Naive B cell (primary cell): ENCODE data around the gene VILL. TPM values are rescaled to one million over a fixed set of nuclear protein-coding genes. Genes with fewer than 3 reads are reported as not detected.

Experiments used
- ATAC-seq, 2 donors: fragments of 150-1000 bp; cut with Tn5 transposase; 2 replicates each; pipeline ENCODE4 v1.10.0; 2021; ENCODE audit warnings: low read depth in 2 of 2, mild to moderate bottlenecking in 2 of 2, moderate library complexity in 2 of 2
- DNase-seq: peaks from one replicate; pipeline ENCODE4 v3.0.0; 2022
- H3K27ac Mint-ChIP-seq, 6 donors: one replicate each; pipeline ENCODE4 v1.8.0; 2020 to 2022; ENCODE audit warnings: mild to moderate bottlenecking in 6 of 6, mixed read lengths in 6 of 6, moderate library complexity in 5 of 6, inconsistent platforms in 2 of 6
- H3K27me3 Mint-ChIP-seq, 3 donors: one replicate each; pipeline ENCODE4 v1.8.0; 2021 to 2022; ENCODE audit warnings: mixed read lengths in 3 of 3, mild to moderate bottlenecking in 1 of 3
- H3K36me3 Mint-ChIP-seq, 2 donors: one replicate each; pipeline ENCODE4 v1.8.0; 2020 to 2022; ENCODE audit warnings: mixed read lengths in 2 of 2, inconsistent platforms in 1 of 2, mild to moderate bottlenecking in 1 of 2
- H3K4me1 Mint-ChIP-seq, 3 donors: one replicate each; pipeline ENCODE4 v1.8.0; 2020 to 2022; ENCODE audit warnings: mixed read lengths in 3 of 3, inconsistent platforms in 1 of 3, mild to moderate bottlenecking in 1 of 3, moderate library complexity in 1 of 3
- H3K4me3 Mint-ChIP-seq, 8 donors: one replicate each; pipeline ENCODE4 v1.8.0; 2020 to 2022; ENCODE audit warnings: mild to moderate bottlenecking in 8 of 8, mixed read lengths in 8 of 8, moderate library complexity in 8 of 8, inconsistent platforms in 2 of 8
- H3K9me3 Mint-ChIP-seq, 7 donors: one replicate each; pipeline ENCODE4 v1.8.0; 2020 to 2022; ENCODE audit warnings: mixed read lengths in 7 of 7, mild to moderate bottlenecking in 5 of 7, inconsistent platforms in 2 of 7, moderate library complexity in 1 of 7
- polyA plus RNA-seq, 6 donors: library from polyadenylated mRNA; unstranded; fragments of 300-500 nt; fragmentation: Illumina TruSeq; gene quantifications; one replicate each; pipeline ENCODE4 v1.2.3, GENCODE V29; 2021; ENCODE audit warnings: low read depth in 6 of 6

VILL gene
- polyA plus RNA-seq, 6 donors from 2014 or later = 8.4 to 17.8 (median 11.8) TPM

DNA sequence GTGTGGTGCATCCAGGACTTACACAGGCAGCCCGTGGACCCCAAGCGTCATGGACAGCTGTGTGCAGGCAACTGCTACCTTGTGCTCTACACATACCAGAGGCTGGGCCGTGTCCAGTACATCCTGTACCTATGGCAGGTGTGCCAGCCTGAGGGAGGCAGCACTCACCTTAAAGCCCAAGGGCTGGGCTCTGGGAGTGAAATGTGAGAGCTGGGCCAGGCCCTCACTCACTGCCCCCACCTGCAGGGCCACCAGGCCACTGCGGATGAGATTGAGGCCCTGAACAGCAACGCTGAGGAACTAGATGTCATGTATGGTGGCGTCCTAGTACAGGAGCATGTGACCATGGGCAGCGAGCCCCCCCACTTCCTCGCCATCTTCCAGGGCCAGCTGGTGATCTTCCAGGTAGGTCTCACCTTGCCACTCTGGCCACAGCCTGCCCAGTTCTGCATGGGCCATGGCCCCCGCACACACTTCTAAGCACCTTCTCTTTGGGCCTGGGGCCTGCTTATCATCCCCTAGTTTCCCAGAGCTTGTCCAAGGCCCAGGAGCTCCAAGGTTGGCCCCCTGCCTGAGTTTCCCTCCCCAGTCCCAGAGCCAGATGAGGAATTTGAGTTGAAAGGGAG lies 11.0 kb downstream of the VILL start:
- no peak for DNase-seq
- Mint-ChIP-seq H3K27ac (no peak overlapping the region), H3K27me3 (no peaks in the 10 kb centered on the region), H3K4me1 (peaks cover 34 to 52% (median 36%) of the 10 kb centered on the region in 3 donors), H3K9me3 (peaks cover 0 to 2% (median 0%) of the 10 kb centered on the region in 7 donors), H3K36me3 (peaks cover 4 to 7% of the 10 kb centered on the region in 2 donors), H3K4me3 (no peak overlapping the region)
- no peak for ATAC-seq

DNA sequence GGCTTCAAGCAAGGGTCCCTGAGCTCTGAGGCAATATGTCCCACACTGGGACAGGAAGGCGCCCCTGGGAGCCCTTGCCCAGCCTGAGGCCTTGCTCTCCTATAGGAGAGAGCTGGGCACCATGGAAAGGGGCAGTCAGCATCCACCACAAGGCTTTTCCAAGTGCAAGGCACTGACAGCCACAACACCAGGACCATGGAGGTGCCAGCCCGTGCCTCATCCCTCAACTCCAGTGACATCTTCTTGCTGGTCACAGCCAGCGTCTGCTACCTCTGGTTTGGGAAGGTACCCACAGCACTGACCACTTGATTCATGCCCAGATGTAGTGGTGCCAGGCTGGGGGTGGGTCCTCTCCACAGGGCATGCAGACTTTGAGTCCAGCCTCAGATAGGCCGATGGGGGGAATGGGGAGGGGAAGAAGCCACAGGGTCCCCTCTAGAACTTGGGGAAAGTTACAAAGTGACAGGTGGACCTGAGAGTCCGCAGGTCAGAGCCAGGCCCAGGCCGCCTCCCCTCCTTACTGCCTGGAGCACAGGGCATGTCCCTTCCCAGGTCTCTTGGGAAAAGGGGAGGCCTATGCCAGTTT lies 11.8 kb downstream of the VILL start:
- Mint-ChIP-seq H3K9me3 (no peaks in the 10 kb centered on the region), H3K27me3 (no peaks in the 10 kb centered on the region), H3K27ac (no peak overlapping the region), H3K4me3 (no peak overlapping the region), H3K36me3 (no peaks in the 10 kb centered on the region), H3K4me1 (peaks cover 28 to 46% (median 29%) of the 10 kb centered on the region in 3 donors)
- no peak for DNase-seq
- ATAC-seq = no peak

DNA sequence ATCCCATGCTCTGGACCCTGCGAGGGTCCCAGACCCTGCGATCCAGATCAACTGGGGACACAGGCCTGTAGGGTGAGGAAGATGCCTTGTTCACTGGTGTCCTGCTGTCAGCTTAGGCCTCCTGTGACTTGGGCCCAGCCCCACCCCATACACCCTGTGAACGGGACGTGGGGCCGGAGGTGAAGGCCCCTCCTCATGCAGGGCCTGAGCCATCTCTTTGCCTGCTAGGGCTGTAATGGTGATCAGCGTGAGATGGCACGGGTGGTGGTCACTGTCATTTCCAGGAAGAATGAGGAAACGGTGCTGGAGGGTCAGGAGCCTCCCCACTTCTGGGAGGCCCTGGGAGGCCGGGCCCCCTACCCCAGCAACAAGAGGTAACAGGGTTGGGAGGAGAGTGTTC lies 12.4 kb downstream of the VILL start:
- Mint-ChIP-seq H3K27me3 (no peaks in the 10 kb centered on the region), H3K36me3 (no peaks in the 10 kb centered on the region), H3K4me1 (peaks cover 25 to 44% (median 29%) of the 10 kb centered on the region in 3 donors), H3K9me3 (no peaks in the 10 kb centered on the region), H3K4me3 (no peak overlapping the region), H3K27ac (no peak overlapping the region)
- no peak for ATAC-seq
- DNase-seq = no peak

DNA sequence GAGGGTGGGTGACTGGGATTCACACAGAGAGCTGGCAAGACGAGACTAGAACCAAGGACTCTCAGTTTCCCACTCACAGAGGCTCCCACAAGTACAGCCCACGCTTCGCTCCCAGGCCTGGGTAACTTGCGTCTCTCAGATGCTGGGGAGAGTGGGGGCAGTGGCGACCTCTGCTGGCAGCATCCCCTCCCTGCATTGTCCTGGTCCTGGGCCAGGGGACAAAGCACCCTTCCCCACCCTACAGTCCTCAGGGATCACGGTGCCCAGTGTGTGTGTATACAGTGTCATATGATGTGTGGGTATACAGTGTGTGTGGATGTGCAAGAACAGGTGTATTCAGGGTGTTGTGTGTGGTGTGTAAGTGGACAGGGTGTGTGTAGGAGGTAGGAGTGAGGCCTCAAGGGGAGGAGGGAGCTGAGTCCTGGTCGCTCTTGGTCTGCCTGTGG lies 12.8 kb downstream of the VILL start:
- ATAC-seq (peak; percentile 29 to 36), DNase-seq (peak; percentile 42)
- Mint-ChIP-seq H3K4me3 (no peak overlapping the region), H3K4me1 (peaks cover 20 to 40% (median 24%) of the 10 kb centered on the region in 3 donors), H3K9me3 (no peaks in the 10 kb centered on the region), H3K27ac (no peak overlapping the region), H3K27me3 (no peaks in the 10 kb centered on the region), H3K36me3 (no peaks in the 10 kb centered on the region)

DNA sequence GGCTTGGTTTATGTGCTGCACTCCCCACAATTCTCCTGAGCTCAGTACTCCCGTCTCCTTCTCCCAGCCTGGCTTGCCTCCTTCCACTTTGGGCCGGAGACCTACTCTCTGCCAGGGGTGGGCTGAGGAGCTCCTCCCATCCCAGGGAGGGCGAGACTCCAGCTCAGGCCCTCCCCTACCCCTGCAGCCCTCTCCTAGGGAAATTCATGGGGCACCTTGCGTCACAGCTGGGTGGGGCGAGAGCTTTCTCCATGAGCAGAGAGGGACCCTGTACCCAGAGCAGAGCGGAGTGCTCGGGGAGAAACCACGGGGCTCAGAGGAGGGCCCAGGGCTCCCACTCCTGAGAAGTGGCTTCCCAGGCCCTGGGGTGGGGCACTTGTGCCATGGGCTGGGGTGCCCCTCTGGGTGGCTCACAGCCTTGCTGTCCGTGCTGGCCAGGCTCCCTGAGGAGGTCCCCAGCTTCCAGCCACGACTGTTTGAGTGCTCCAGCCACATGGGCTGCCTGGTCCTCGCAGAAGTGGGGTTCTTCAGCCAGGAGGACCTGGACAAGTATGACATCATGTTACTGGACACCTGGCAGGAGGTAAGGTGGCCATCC lies 13.3 kb downstream of the VILL start:
- Mint-ChIP-seq H3K4me3 (no peak overlapping the region), H3K4me1 (peaks cover 16 to 34% (median 20%) of the 10 kb centered on the region in 3 donors), H3K27me3 (no peaks in the 10 kb centered on the region), H3K9me3 (no peaks in the 10 kb centered on the region), H3K27ac (no peak overlapping the region), H3K36me3 (no peaks in the 10 kb centered on the region)
- ATAC-seq (no peak), DNase-seq (no peak)

DNA sequence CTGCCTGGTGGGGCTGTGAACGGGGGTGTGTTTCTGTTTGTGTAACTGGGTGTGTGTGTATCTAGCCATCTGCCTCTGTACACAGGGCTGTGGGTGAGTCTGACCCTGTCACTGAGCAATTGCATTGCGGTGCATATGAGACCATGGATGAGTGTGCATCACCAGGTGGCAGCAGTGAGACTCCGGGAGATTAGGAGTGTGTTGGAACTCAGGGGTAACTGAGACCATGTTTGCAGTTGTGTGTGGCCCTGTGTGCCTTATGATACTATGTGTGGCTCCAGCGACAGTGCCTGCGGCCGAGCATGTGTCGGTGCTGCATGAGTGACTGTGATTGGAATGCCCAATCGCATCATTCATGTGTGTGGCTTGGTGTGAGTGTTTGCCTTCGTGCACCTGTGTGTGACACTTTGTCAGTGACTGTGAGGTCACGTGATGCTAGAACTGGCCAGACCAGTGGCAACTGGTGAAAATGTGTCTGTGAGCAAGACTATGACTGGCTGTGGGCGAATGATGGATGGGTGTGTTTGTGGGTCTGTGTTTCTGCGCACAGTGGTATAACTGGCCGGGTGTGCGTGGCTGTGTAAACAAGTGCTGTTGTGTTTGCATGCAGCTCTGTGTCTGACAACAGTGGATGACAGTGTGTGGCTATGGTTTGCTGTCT lies 14.0 kb downstream of the VILL start:
- H3K27ac Mint-ChIP-seq = peak overlapping the region in 2 of 6 donors; percentile 24 to 80
- H3K27me3 Mint-ChIP-seq = no peaks in the 10 kb centered on the region
- DNase-seq (no peak), ATAC-seq (peak; percentile 68 to 69)
- H3K4me1 Mint-ChIP-seq = peaks cover 11 to 28% (median 13%) of the 10 kb centered on the region in 3 donors
- no peak overlapping the region for H3K4me3 Mint-ChIP-seq
- H3K9me3 Mint-ChIP-seq = no peaks in the 10 kb centered on the region
- no peaks in the 10 kb centered on the region for H3K36me3 Mint-ChIP-seq

DNA sequence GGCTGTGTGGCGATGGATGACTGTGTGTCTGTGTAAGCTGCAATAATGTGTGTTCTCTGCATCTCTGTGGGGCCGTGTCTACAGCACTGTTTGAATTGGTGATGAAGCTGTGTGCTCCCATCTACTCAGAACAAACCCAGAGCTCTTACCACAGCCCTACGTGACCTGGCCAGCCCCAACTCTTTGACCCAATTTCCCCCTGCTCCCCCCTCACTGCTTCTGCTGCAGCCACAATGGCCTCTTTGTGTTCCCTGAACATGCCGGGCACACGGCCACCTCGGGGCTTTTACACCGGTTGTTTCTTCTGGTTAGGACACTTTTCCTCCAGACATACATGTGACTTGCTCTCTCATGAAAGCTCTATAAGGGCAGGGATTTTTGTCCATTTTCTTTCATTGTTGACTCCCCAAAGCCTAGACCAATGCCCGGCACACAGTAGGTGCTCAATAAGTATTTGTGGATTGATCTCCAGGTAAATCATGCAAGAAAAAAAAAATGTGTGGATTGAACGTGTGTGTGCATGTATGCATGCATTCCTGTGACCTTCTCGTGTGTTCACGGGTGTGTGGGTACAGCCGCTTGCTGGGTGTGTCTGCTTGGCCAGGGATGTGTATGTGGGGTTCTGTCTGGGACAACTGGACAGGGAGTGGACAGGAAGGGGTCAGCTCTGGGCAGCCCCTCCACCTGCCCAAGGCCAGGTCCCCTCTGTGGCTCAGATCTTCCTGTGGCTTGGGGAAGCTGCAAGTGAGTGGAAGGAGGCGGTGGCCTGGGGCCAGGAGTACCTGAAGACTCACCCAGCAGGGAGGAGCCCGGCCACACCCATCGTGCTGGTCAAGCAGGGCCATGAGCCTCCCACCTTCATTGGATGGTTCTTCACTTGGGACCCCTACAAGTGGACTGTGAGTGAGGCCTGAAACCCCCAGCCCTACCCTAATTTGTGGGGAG lies 14.8 kb downstream of the VILL start:
- Mint-ChIP-seq H3K27me3 (no peaks in the 10 kb centered on the region), H3K4me3 (no peak overlapping the region), H3K36me3 (no peaks in the 10 kb centered on the region), H3K4me1 (peaks cover 10 to 24% (median 11%) of the 10 kb centered on the region in 3 donors), H3K27ac (peak overlapping the region in 1 of 6 donors; percentile 84), H3K9me3 (no peaks in the 10 kb centered on the region)
- DNase-seq = no peak
- no peak for ATAC-seq

DNA sequence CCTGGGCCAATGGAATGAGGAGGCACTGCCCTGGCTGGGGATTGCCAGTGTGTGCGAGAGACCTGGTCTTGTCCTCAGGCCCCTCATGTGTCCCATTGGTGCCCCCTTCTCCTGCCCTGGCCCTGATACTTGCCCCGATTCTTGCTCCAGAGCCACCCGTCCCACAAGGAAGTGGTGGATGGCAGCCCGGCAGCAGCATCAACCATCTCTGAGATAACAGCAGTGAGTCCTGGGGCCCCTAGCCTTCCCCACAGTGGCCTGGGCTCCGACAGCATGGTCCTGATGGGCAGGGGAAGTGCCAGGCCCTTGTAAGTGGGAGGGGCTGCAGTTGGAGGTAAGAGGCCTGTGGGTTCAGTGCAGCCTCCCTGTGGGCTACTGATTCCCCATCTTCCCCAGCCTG lies 15.4 kb downstream of the VILL start:
- Mint-ChIP-seq H3K4me3 (no peak overlapping the region), H3K36me3 (no peaks in the 10 kb centered on the region), H3K9me3 (no peaks in the 10 kb centered on the region), H3K27me3 (no peaks in the 10 kb centered on the region), H3K27ac (peak overlapping the region in 1 of 6 donors; percentile 76), H3K4me1 (peaks cover 10 to 24% (median 11%) of the 10 kb centered on the region in 3 donors)
- ATAC-seq = no peak
- no peak for DNase-seq

DNA sequence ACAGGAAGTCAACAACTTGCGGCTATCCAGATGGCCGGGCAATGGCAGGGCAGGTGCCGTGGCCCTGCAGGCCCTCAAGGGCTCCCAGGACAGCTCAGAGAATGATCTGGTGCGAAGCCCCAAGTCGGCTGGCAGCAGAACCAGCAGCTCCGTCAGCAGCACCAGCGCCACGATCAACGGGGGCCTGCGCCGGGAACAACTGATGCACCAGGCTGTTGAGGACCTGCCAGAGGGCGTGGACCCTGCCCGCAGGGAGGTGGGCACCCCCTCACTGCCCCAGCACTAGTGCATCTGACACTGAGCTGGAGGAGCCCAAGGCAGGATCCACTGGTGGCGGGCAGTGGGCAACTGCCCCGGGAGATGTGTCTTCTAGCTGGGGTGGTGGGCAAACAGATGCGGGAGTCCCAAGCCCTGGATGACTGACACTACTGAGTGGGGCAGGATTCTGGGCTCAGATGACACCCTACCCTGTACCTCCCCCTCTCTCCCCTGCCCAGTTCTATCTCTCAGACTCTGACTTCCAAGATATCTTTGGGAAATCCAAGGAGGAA lies 15.9 kb downstream of the VILL start:
- H3K4me3 Mint-ChIP-seq = no peak overlapping the region
- H3K9me3 Mint-ChIP-seq = no peaks in the 10 kb centered on the region
- no peak for DNase-seq
- H3K27me3 Mint-ChIP-seq = no peaks in the 10 kb centered on the region
- peaks cover 10 to 24% (median 11%) of the 10 kb centered on the region in 3 donors for H3K4me1 Mint-ChIP-seq
- no peak overlapping the region for H3K27ac Mint-ChIP-seq
- no peaks in the 10 kb centered on the region for H3K36me3 Mint-ChIP-seq
- ATAC-seq = no peak

DNA sequence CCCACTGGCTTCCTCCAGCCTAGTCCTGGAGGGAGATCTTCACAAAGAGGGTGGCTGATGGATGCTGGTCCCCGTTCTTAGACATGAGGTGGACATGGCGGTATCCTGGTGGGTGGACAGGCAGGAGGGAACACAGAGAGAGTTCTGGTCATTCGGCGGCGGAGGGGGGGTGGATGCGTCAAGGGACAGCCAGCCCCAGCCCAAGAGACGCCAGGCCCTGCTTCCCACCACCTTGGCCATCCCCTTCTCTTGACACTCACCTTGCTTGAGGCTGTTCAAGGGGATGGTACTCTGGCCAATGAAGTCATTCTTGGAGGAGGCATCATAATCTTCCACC lies 17.1 kb downstream of the VILL start:
- no peak for ATAC-seq
- Mint-ChIP-seq H3K27me3 (no peaks in the 10 kb centered on the region), H3K4me3 (no peak overlapping the region)

DNA sequence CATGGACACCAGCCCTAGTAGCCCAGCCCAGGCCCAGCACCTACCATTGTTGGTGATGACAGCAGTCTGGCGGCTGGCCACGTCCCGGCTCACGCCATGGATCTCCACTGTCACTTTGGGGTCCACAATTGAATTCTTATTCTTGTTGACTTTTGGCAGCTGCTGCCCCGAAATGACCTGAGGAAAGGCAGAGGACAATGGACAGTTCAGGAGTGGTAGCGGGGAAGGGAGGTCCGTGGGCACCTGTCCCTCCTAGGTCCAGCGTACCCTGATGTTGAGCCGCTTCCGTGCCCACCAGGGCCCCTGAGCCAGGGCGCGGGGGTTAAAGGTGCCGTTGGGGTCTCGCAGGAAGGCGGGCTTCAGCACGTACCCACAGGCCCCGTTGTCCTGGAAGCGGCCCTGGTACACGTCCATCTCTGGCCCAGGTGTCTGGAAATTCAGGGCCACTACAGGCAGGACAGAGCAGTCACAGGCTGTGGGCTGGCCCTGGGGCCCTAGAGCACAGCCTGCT lies 17.7 kb downstream of the VILL start:
- H3K27ac Mint-ChIP-seq = no peak overlapping the region
- ATAC-seq (no peak), DNase-seq (no peak)
- no peaks in the 10 kb centered on the region for H3K27me3 Mint-ChIP-seq
- no peaks in the 10 kb centered on the region for H3K36me3 Mint-ChIP-seq
- no peaks in the 10 kb centered on the region for H3K9me3 Mint-ChIP-seq
- peaks cover 7 to 18% (median 10%) of the 10 kb centered on the region in 3 donors for H3K4me1 Mint-ChIP-seq
- H3K4me3 Mint-ChIP-seq = no peak overlapping the region

More for the DNA sequence above, 17.1 kb downstream of the VILL start:
- Mint-ChIP-seq H3K9me3 (no peaks in the 10 kb centered on the region), H3K27ac (no peak overlapping the region), H3K36me3 (no peaks in the 10 kb centered on the region), H3K4me1 (peaks cover 10 to 23% (median 11%) of the 10 kb centered on the region in 3 donors)
- no peak for DNase-seq

DNA sequence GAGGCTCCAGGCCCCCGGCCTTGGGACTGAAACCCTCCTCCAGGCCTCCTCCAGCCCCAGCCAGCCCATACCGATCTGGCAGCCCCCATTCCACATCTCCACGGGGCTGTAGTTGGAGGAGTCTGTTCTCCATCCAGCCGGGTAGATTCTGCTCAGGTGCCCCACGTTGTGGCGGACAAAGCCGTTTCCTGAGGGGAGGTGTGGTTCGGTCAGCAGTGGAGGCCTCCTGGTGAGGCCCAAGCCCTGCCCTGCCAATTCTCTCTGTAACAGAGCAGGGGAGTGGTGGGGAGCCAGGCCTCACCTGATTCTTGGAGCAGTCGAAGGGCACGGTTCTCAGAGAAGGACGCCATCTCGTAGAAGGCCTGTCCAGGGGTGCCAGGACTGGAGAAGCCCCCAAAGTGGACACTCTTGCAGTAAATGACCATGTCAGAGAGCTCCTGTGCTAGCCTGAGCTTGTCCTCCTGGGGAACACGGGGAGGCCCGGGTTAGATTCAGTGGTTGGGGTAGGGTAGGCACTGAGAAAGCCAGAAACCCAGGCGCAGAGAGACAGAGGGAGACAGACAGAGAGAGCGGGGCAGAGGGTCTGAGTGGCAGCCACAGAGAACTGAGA lies 18.5 kb downstream of the VILL start:
- Mint-ChIP-seq H3K27me3 (no peaks in the 10 kb centered on the region), H3K36me3 (no peaks in the 10 kb centered on the region), H3K4me1 (peaks cover 7 to 12% (median 10%) of the 10 kb centered on the region in 3 donors), H3K4me3 (no peak overlapping the region), H3K9me3 (no peaks in the 10 kb centered on the region), H3K27ac (peak overlapping the region in 2 of 6 donors; percentile 70 to 77)
- DNase-seq (no peak), ATAC-seq (no peak)
